ENCODE measurements around the gene CLSTN3. TPM values are rescaled to one million over a fixed set of nuclear protein-coding genes. Genes with fewer than 3 reads are reported as not detected.
A peak's percentile ranks its signal among the peaks of the same experiment; 100 is the strongest.

The CLSTN3 gene
- total RNA-seq, 1 donor from 2014 or later = 138 TPM

- no peak for DNase-seq (ENCODE audit: extremely low read depth, low read depth, low spot score)
These were observed 4.4 kb upstream of the CLSTN3 start for GRCh38 chr12:7125632-7126227.

DNA sequence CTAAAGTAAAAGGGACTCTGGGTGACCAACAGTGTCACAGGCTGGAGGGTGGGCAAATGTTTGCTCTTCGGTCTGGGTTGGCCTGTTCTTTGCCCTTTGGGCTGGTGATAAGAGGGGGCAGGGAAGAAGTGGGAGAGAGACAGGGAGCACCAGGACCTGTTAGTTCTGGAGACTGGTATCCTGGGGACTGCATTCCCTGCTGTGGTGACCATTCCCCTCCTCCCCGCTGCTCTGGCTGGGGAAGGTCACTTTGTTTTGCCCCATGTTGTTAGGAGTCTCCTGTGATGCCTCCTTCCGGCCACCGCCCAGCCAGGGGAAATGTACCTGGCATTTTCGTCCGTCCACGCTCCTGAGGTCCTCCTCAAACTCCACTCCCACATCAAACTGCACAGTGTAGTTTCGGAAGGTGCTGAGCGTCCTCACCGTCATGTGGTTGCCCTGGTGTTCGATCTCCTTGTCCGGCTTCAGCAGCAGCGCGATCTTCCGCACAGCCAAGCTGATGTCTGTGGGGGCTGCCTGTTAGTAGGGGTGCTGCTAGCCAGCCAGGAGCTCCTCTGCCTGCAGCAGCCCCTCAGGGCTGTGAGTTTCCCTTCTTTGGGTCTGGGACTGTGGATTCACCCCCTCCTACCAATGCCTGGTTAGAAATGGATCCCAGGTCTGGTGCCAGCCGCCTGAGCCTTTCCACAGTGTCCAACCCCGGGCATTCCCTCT lies 2.1 kb upstream of the CLSTN3 start:
- no peak for DNase-seq (ENCODE audit: extremely low read depth, low read depth, low spot score)

- DNase-seq (ENCODE audit: extremely low read depth, low read depth, low spot score) = no peak
These were observed 1.4 kb upstream of the CLSTN3 start, which contains the start of gene RBP5 for GRCh38 chr12:7128681-7129286. RBP5 (minus strand) TSS chr12:7128889; CDS start chr12:7128775, 114 bp downstream.

DNA sequence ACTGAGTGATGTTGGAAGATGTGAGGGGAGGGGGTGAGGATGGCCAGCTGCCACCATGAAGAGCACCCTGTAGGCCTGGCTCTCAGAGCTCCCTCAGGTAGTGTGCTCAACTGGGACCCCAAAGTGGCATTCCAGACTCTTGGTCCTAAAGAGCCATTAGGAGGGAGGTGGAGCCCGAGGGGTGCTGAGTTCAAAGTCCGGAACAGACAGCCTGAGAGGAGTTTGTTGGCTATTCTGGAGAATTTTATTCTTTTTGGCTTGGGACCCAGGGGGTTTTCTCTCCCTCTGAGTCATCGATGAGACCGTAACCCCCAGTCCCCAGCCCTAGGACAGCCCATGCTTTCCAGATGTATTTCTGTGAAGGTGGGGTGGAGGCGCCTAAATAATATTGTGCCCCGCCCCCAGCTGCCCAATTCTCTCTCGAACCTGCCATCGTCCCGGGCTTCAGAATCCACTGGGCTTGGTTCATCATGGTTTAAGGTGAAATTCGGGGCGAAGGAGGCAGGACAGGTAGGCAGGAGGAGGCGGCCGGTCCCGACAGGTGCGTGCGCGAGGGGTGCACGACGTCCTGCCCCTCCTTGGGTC lies 792 bp upstream of the CLSTN3 start:
- no peak for DNase-seq (ENCODE audit: extremely low read depth, low read depth, low spot score)

GRCh38 chr12:7130701-7131501 lies 730 bp downstream of the CLSTN3 start:
- no peak for DNase-seq (ENCODE audit: extremely low read depth, low read depth, low spot score)

DNA sequence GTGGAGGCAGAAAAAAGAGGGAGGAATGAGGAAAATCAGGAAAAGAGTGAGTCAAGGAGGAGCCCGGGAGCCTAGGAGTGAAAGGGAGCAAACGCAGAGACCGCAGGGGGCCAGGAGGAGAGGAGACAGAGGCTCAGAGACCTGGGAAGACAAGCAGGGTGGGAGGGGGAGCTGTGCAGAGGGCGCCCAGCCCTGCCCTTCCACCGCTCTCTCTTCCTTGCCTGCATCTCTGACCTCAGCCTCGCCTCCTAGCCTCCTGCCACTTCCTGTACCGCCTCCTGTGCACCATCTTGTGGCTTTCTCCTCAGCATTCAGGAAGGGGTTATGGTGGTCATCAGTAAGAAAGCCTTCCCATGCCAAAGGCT lies 1.3 kb downstream of the CLSTN3 start:
- DNase-seq (ENCODE audit: extremely low read depth, low read depth, low spot score) = no peak

DNA sequence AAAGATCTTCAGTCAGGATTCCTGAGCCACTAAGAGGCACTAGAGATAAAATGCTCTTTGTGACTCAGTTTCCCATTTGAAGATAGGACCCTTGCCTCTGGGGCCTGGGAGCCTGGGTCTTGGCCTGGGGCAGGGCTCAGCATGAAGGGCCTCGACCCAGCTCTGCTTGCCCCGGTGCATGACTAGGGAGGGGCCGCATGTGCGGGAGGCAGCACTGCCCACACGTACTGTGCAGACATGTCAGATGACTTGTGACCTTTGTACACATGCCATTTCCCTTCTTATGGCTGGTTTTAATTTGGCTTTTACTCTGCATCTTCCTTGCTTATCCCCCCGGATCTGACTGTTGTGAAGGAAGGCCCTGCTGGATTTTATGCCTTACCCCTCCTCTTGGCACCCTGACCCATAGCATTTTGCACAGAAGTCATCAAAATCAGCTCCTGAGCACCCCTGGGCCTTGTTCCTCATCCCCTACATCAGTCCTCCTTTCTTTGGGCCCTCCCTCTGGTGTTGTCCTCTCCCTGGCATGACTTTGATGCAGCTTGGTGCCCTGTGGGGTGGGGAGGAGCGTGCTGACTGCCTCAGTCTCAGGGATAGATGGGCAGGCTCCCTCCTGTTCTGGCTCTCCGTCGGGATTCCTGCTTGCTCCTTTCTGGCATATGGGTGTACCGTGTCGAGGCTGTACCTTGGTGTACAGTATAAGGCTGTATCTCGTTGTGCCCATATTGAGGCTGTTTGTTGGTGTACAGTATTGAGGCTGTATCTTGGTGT lies 4.4 kb downstream of the CLSTN3 start:
- no peak for DNase-seq (ENCODE audit: extremely low read depth, low read depth, low spot score)

DNA sequence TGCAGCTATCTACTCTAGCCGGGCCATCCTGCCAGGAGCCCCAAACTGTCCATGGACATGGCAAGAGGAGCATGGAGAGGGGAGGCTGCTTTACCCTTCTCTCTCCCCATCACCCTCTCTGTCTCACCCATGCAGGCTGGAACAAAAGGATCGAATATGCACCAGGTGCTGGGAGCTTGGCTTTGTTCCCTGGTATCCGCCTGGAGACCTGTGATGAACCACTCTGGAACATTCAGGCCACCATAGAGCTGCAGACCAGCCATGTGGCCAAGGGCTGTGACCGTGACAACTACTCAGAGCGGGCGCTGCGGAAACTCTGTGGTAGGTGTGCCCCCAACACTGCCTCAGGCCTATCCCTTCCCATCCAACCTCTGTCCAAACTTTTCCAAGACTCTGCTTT lies 5.9 kb downstream of the CLSTN3 start:
- DNase-seq (ENCODE audit: extremely low read depth, low read depth, low spot score) = no peak

GRCh38 chr12:7136676-7137075 lies 6.5 kb downstream of the CLSTN3 start:
- DNase-seq (ENCODE audit: extremely low read depth, low read depth, low spot score) = no peak

DNA sequence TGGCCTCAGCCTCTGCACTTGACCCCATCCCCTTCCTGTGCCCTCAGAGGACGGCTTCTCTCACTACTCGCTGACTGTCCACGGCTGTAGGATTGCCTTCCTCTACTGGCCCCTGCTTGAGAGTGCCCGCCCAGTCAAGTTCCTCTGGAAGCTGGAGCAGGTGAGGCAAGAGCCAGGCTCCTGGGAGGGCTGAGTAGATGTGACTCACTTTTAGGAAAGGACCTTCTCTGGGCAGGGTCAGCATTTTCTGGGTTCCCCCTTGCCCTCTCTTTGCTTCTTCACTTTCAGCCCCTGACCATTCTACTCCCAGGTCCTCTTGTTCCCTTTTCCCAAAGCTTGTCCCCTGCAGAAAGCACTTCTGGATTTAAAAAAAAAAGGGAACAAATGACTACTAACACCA lies 7.7 kb downstream of the CLSTN3 start:
- DNase-seq (ENCODE audit: extremely low read depth, low read depth, low spot score) = no peak

DNA sequence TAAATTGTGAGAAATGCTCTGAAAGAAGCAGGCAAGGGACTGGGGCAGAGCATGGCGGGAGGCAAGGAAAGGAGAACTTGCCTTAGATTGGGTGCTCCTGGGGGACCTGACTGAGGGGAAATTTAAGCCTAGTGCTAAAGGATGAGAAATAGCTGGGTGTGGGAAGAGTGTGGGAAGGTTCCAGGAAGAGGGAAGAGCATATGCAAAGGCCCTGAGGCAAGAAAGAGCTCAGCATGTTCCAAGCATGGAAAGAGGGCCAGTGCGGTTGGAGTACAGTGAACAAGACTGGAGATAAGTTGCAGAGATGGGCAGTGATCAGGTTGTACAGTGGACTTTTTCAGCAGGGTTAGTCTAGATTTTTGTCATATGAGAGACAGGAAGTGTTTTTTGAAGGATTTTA lies 9.0 kb downstream of the CLSTN3 start:
- no peak for DNase-seq (ENCODE audit: extremely low read depth, low read depth, low spot score)

- no peak for DNase-seq (ENCODE audit: extremely low read depth, low read depth, low spot score)
These were observed 11.3 kb downstream of the CLSTN3 start for GRCh38 chr12:7141351-7142005.

- peak; percentile 23 for DNase-seq (ENCODE audit: extremely low read depth, low read depth, low spot score)
These were observed 12.0 kb downstream of the CLSTN3 start for GRCh38 chr12:7142056-7142644.

DNA sequence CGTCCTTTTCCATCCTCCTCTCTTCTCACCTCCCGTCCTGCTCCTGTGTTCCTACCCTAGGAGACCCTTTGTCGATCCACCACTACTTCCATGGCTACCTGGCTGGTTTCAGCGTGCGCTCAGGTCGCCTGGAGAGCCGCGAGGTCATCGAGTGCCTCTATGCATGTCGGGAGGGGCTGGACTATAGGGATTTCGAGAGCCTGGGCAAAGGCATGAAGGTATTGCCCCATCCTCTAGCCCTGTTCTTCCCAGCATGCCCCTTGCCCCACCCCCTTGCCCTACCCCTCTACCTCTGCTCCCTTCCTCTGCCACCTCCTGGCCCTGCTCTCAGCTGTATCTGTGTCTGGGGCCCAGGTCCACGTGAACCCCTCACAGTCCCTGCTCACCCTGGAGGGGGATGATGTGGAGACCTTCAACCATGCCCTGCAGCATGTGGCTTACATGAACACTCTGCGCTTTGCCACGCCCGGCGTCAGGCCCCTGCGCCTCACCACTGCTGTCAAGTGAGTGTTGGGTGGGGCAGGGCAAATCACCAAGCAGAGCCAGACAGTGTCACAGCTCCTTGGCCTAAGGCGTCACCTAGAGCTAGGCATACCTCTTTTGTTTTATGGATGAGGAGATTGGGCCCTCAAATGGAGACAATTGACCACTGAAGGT lies 12.8 kb downstream of the CLSTN3 start:
- no peak for DNase-seq (ENCODE audit: extremely low read depth, low read depth, low spot score)

GRCh38 chr12:7143564-7143963 lies 13.4 kb downstream of the CLSTN3 start:
- DNase-seq (ENCODE audit: extremely low read depth, low read depth, low spot score) = no peak

DNA sequence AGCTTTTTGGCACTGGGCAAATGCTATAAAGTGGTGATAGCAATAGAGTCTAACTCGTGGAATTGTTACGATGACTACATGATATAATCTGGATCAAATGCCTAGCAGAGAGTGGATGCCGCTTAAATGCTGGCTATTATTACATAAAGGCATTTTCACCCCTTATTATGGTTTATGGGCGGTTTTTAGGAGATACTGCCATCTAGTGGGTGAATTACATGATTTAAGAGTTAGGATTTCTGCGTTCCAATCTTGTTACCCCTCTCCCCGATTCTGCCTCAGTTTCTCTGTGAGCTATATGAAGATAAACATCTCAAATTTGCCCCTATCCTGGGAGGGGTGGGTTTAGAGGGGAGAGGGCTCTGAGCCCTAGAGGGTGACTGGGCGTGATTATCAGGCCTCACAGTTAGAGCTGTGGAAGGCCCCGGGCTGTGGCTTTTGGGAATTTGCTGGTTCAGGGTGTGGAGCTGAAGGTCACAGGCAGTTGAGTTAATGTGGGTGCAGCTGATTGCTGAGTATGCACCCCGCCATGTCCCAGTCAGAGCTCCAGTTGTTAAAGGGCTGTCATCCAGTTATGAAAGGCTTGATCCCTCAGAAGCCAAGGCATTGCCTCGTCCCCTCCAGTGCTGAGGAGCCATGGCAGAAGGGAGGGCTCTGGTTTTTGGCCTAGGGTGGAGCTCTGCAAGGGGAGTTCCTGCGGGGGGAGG lies 14.4 kb downstream of the CLSTN3 start:
- DNase-seq (ENCODE audit: extremely low read depth, low read depth, low spot score) = peak; percentile 22

DNA sequence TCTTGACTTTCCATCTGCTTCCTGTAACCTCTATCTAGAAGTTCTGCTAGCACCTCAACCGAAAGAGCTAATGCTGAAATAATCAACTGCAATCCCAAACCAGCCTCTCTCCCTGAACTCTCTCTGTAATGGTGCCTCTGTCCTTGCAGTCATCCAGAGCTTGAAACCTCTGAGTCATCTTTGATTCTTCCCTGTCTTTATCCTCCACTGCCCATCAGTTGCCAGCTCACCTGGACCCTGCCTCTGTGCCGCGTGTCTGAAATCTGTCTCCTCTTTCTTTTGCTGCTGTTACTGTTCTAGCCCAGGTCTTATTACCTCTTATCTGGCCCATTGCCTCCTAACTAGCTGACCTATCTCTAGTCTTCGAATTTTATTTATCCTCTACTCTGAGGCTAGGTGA lies 15.5 kb downstream of the CLSTN3 start:
- DNase-seq (ENCODE audit: extremely low read depth, low read depth, low spot score) = no peak

GRCh38 chr12:7146228-7146627 lies 16.1 kb downstream of the CLSTN3 start:
- no peak for DNase-seq (ENCODE audit: extremely low read depth, low read depth, low spot score)
